ENCODE measurements around the gene ZNF674.

ZNF674 gene

DNA sequence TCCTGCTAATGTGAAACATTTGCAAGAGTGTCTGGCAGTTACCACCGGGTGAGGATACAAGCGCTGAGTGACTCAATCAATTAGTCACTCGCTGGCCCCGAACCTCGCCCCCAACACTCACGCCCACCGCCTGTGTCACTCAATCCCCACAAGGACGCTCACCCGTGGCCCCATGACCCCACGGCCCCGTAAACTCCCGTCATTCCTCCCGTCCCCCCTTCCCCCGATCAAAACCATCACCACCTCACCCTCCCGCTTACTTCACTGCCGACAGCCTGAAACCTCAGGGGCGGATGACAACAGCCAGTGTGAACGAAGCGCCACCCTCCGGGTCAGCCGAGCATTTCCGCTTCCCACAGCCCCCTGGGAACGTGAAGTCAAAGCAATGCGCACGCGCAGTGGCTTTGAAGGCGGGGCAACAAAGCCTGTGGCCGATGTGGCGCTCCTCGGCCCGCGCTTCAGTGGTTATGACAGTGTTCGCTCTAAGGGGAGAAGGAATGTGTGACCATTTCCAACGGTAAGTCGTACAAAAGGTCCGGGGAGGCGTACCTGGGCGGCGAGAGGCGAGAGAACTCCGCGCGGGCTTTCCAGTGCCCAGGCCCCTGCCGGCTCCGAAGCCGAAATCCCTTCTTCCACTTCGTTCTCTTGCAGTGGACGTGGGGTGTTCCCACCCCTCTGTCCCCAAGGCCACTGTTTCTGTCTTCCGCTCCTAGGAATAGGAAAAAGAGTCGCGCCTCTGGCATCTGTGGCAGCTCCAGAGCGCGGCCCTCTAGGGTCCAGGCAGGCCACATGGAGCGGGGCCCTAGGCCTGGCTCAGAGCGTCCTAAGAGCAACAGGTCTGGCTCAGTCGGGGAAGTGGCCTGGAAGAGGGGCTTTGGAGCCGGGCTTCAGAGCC, at the start of gene ZNF674:
TSS of gene ZNF674 (minus strand) at position 311 of the 895 bp plus-strand sequence. CDS start 3,334 bp downstream, outside the sequence.
- peak; percentile 91 for DNase-seq

DNA sequence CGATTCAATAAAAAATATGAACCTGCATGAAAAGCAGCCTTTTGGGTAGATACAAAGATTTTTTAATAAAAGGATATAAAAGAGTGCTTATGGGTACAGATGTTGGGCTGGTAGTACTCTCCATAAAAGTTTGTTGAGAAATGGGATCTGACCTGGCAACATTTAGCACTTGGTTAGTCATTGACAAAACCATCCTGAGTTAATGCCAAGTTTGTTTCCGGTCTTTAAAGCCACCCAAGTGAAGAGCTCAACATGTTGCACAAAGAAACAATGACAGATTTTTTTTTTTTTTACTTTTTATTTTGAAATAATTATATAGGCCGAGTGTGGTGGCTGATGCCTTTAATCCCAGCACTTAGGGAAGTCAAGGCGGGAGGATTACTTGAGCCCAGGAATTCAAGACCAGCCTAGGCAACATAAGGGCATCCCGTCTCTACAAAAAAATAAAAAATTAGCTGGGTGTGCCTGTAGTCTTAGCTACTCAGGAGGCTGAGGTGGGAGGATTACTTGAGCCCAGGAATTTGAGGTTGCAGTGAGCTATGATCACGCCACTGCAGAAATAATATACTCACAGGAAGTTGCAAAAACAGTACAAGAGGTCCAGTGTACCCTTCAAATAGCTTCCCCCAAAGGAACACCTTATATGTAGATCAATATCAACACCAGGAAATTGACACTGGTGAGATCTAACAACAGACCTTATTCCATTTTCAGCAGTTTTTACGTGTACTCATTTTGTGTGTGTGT, 44.9 kb upstream of the ZNF674 start:
- no peak for DNase-seq

DNA sequence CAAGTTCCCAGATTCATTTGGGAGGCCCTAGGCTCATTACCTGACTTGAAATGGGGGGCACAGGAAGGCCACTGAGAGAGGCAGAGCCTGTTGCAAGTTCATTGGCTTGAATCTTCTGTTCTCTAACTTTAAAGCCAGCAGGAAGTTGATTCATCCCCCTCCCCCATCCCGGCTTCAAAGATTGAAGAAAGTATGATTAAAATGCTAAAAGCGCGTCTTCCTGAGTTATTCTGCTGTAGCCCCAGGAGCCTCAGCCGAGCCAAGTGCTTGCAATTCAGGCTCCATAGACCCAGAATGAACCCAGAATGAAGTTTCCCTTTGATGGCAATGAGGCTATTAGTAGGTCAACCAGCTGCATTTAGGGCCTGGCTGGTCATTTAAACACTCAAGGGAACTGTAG, 43.0 kb upstream of the ZNF674 start:
- DNase-seq: peak; percentile 30

DNA sequence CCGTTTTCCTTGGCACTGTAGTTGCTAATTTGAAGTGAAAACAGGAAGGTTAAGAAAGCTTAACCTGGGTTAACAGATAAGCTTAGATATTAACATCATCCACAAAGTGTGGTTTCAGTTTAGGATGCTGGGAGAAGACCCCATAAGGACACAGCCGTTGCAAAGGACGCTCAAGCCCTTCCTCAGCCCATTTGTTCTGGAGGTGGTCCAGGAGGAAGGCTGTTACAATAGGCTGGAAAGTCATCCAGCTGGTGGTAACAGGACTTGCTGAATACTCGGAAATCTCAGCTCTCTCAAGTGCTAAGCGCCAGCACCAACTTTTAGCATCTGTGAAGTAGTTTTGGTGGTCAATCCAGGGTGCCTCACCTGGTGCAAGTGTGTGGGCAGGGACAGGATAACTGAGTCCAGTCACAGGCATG, 42.5 kb upstream of the ZNF674 start:
- no peak for DNase-seq

- no peak for DNase-seq
These were observed 41.9 kb upstream of the ZNF674 start for GRCh38 chrX:46587158-46587557.

DNA sequence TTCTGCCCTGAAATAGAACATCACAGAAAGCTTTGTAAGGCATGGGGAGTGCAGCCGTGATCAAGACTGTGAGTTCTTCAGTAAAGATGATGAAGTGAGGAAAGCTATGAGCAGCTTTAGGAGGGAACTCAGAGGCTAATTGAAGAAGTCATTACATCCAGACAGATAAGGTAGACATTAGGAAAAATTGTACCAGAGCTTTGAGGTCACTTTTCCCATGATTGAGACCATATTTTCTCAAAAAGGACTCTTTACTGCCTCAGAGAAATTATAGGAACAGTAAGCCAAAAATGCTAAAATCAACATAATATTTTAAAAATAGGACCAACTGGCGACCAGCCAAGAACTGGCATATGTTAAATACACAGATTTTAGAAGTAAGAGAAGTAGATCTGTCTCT, 39.5 kb upstream of the ZNF674 start:
- DNase-seq: no peak

DNA sequence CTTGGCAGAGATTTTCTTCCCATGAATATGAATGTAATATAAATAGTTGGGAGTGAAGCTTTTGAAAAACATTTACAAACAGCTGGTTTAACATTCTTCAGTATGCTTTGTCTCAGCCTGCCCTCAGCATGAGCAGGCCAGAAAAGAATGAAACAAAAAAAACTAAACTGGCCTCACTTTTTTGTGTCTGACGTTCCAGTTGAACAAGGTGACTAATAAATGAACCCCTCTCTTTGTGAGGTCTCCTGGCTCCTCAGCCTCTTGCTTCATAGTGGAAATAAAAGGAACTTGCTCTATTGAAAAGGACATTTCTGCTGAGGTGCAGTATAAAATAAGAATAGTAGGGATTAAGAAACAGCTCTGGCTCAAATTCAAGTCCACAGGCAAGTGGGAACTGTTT, 37.7 kb upstream of the ZNF674 start:
- DNase-seq: no peak

- DNase-seq: no peak
These were observed 37.1 kb upstream of the ZNF674 start for GRCh38 chrX:46582325-46582724.

GRCh38 chrX:46580613-46581012, 35.4 kb upstream of the ZNF674 start:
- no peak for DNase-seq

- no peak for DNase-seq
These were observed 34.0 kb upstream of the ZNF674 start for GRCh38 chrX:46579250-46579649.

DNA sequence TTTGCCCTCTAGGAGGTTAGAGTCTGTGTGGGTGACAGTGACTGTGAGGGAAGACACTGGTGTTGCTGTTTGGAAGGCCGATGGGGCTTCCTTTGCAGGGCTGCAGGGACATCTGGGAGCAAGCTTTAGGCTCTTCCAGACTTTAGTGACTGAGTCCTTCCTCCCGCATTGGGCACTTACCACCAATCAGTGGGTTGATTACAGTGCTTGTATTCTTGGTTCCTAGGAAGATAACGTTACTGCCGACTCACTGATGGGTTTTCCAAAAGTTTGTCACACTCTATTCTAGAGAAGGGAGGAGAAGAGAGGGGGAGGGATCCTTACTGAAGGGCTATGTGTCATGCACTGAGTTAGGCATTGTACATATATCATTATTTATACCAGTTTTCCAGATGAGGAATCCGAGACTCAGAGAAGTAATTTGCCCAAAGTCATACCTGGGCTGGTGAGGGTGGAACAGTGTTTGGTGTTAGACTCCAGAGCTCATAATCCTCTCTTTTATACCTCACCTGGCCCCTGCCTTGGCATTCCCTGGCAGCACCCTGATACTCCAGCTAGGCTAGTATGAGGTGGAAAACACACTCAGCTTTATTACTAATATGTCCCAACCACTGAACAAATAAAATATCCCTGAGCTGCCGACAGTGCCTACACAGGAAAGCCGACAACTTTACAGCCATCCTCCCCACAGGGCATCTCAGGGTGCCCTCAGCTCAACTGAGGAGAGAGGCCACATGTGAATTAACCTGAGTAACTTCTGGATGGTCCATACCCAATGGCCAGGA, 32.2 kb upstream of the ZNF674 start:
- DNase-seq: no peak

- no peak for DNase-seq
These were observed 31.2 kb upstream of the ZNF674 start for GRCh38 chrX:46576458-46576857.

DNA sequence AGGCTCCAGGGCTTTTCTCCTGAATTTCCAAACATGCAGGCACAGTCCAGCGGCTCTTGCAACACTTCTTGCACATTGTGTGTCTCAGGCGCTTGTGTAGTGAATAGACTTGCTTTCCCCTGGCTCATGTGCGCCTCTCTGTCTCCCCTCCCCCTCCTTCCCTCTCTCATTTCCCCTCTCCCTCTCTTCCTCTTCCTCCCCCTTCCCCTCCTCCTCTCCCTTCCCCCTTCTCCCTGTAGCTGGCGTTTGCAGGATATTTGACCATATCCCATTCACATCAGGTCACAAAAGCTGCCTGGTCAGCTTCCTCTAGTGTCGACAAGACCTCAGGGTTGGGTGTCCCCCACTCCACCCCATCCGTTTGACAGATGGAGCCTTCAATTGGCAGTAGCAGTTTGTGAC, 30.8 kb upstream of the ZNF674 start:
- DNase-seq: no peak

- no peak for DNase-seq
These were observed 30.4 kb upstream of the ZNF674 start for GRCh38 chrX:46575586-46575985.

DNA sequence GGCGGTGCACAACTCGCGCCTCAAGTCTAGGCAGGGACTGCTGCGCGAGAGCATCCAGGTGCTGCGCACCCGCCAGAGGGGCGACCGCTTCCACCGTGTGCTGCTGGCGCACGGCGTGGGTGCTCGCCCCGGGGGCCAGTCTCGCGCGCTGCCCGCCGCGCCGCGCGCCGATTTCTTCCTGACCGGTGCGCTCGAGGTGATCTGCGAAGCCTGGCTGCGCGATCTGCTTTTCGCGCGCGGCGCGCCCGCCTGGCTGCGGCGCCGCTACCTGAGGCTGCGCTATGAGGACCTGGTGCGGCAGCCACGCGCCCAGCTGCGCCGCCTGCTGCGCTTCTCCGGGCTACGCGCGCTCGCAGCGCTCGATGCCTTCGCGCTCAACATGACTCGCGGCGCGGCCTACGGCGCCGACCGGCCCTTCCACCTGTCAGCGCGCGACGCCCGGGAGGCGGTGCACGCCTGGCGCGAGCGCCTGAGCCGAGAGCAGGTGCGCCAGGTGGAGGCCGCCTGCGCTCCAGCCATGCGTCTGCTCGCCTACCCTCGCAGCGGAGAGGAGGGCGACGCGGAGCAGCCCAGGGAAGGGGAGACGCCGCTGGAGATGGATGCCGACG, 29.7 kb upstream of the ZNF674 start:
- peak; percentile 39 for DNase-seq

DNA sequence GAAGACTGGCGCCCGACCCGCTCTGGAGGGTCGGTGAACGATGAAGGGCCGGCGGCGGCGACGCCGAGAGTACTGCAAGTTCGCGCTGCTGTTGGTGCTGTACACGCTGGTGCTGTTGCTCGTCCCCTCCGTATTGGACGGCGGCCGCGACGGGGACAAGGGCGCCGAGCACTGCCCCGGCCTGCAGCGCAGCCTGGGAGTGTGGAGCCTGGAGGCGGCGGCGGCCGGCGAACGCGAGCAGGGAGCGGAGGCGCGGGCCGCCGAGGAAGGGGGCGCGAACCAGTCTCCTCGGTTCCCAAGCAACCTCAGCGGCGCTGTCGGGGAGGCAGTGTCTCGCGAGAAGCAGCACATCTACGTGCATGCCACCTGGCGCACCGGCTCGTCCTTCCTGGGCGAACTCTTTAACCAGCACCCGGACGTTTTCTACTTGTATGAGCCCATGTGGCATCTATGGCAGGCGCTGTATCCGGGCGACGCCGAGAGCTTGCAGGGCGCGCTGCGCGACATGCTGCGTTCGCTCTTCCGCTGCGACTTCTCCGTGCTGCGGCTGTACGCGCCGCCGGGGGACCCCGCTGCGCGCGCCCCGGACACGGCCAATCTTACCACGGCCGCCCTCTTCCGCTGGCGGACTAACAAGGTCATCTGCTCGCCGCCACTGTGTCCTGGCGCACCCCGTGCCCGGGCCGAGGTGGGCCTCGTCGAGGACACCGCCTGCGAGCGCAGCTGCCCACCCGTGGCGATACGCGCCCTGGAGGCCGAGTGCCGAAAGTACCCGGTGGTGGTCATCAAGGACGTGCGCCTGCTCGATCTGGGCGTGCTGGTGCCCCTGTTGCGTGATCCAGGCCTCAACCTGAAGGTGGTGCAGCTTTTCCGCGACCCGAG, 28.9 kb upstream of the ZNF674 start:
- peak; percentile 60 for DNase-seq

DNA sequence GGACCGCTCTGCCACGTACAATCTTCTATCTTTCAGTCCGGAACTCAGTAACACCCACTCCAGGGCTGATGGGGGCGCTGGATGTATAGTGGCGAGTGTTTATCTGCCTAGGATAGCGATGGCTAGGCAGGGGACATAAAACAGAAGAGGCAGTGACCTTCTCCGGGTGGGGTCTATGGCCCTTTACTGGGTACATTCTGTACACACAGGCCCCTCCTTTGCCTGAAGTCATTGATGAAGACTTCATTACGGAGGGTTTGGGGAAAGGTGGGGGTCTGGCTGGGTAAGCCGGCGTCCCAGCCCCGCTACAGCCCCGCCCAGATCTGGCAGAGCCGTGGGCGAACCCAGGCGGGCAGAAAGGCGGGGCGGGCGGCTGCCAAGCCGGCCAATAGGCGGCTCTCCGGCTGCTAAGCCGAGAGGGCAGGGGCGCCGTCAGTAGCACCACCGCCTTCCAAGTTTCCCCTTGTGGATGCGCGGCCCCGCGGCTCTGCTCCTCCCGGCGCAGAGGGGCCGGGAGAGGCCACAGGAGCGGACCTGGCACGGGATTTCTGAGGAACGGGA, 28.2 kb upstream of the ZNF674 start, which contains the start of gene CHST7:
TSS of gene CHST7 (plus strand) at position 435 of the 561 bp plus-strand sequence. CDS start 167 bp downstream, outside the sequence.
- DNase-seq: peak; percentile 69

GRCh38 chrX:46572340-46572936, 27.2 kb upstream of the ZNF674 start:
- peak; percentile 26 for DNase-seq

DNA sequence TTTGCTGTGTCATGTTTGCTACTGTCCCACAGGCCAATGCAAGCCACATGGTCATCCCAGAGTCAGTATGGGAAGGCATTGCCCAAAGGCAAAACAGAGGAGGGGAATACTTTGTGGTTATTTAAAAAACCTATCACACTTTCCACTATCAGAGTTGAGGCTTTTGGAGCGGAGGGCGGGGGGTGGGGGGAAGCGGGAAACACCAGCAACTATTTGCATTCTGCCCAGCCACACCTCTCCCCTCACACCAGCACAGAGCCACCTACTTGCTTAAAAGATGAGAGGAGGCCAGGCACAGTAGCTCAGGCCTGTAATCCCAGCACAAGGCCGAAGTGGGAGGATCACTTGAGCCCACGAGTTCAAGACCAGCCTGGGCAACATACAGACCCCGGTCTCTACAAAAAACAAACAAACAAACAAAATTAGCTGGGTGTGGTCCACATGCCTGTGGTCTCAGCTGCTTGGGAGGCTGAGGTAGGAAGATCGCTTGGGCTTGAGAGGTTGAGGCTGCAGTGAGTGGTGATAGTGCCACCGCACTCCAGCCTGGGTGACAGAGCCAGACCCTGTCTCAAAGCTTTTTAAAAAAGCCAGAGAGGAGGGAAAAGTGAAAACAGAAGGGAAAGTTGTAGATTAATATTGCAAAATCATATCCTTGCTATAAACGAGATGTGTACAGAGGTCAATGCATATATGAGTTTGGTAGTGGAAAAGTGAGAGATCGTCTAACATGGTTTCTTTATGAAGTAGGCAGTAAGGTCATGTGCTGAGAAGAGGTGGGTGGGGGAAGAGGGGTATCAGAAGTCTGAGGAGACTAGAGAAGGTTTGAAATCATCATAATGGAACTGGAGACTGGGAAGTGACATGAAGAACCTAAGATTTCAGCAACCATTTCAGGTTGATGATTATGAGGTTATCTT, 26.5 kb upstream of the ZNF674 start:
- no peak for DNase-seq

GRCh38 chrX:46569621-46570020, 24.4 kb upstream of the ZNF674 start:
- no peak for DNase-seq
